Uterus (tissue), 4 donors: ENCODE measurements around the gene PEX11A. TPM values are rescaled to one million over a fixed set of nuclear protein-coding genes. Genes with fewer than 3 reads are reported as not detected.

Experiments
- DNase-seq, 2 donors: peaks; one replicate each; pipeline ENCODE4 v3.0.0-alpha.2; 2019 to 2020
- H3K27ac ChIP-seq, 2 donors: fragments of 200-600 bp; sonication (generic); 1 replicate in 1 of 2; 2 replicates in 1 of 2; pipeline ENCODE4 v1.5.1; 2016 to 2018
- H3K27me3 ChIP-seq, 2 donors: fragments of 200-600 bp; sonication (generic); one replicate each; pipeline ENCODE4 v1.5.1; 2018 to 2019; ENCODE audit warnings: control low read depth in 1 of 2
- H3K36me3 ChIP-seq, 2 donors: fragments of 200-600 bp; sonication (generic); one replicate each; pipeline ENCODE4 v1.5.1; 2019; ENCODE audit warnings: control low read depth in 1 of 2
- H3K4me1 ChIP-seq, 2 donors: fragments of 200-600 bp; sonication (generic); one replicate each; pipeline ENCODE4 v1.5.1; 2018 to 2019; ENCODE audit warnings: control low read depth in 1 of 2
- H3K4me3 ChIP-seq, 2 donors: fragments of 200-600 bp; sonication (generic); 1 replicate in 1 of 2; 2 replicates in 1 of 2; pipeline ENCODE4 v1.5.1; 2018 to 2019; ENCODE audit warnings: mild to moderate bottlenecking in 1 of 2
- H3K9me3 ChIP-seq, 2 donors: fragments of 200-600 bp; sonication (generic); one replicate each; pipeline ENCODE4 v1.5.1; 2019; ENCODE audit warnings: control low read depth in 1 of 2
- CTCF ChIP-seq, 4 experiments: fragments of 200-600 bp in 2 of 4; fragments of 450-650 bp in 2 of 4; sonication (generic) in 2 of 4; IDR thresholded peaks; one replicate each; pipeline ENCODE4 v1.5.1; 2016 to 2019; ENCODE audit warnings: antibody characterized with exemption in 4 of 4, mild to moderate bottlenecking in 2 of 4, moderate library complexity in 1 of 4
- POLR2A ChIP-seq, 2 donors: fragments of 450-650 bp; IDR thresholded peaks; one replicate each; pipeline ENCODE4 v1.6.1; 2016; ENCODE audit warnings: antibody characterized with exemption in 2 of 2, mild to moderate bottlenecking in 1 of 2, moderate library complexity in 1 of 2
- intact Hi-C: fragments of 100-400 bp; cut with DNase I; formaldehyde crosslinking; loops from one replicate; pipeline ENCODE4 v1.15.1; 2023; ENCODE audit warnings: low total_unique reads
- total RNA-seq, 4 donors: library from RNA; depleted of rRNA in 3 of 4; stranded (reverse); fragments of >200 nt in 3 of 4; gene quantifications; one replicate each; pipeline versions ENCODE4 v1.1.0 to v1.2.4, GENCODE V29; 2014 to 2023
- donor health status: DM: yes; HTN: yes; CAD: no.

Gene PEX11A
- total RNA-seq, 4 donors from 2014 or later = 1.5 to 16.2 (median 8.7) TPM

- no peaks in the 10 kb centered on the region for H3K27me3 ChIP-seq
- no peaks in the 10 kb centered on the region for H3K4me1 ChIP-seq
- H3K9me3 ChIP-seq = no peaks in the 10 kb centered on the region
- intact Hi-C loops = no loop called here
- H3K4me3 ChIP-seq = no peak overlapping the region
- TF ChIP-seq POLR2A (IDR thresholded peaks at IDR 0.05) (no peak), CTCF (IDR thresholded peaks at IDR 0.05) (no peak)
- H3K36me3 ChIP-seq = no peaks in the 10 kb centered on the region
- DNase-seq = no peak
- H3K27ac ChIP-seq = no peak overlapping the region
Observed at GRCh38 chr15:89656116-89656815, 34.3 kb downstream of the PEX11A start.

DNA sequence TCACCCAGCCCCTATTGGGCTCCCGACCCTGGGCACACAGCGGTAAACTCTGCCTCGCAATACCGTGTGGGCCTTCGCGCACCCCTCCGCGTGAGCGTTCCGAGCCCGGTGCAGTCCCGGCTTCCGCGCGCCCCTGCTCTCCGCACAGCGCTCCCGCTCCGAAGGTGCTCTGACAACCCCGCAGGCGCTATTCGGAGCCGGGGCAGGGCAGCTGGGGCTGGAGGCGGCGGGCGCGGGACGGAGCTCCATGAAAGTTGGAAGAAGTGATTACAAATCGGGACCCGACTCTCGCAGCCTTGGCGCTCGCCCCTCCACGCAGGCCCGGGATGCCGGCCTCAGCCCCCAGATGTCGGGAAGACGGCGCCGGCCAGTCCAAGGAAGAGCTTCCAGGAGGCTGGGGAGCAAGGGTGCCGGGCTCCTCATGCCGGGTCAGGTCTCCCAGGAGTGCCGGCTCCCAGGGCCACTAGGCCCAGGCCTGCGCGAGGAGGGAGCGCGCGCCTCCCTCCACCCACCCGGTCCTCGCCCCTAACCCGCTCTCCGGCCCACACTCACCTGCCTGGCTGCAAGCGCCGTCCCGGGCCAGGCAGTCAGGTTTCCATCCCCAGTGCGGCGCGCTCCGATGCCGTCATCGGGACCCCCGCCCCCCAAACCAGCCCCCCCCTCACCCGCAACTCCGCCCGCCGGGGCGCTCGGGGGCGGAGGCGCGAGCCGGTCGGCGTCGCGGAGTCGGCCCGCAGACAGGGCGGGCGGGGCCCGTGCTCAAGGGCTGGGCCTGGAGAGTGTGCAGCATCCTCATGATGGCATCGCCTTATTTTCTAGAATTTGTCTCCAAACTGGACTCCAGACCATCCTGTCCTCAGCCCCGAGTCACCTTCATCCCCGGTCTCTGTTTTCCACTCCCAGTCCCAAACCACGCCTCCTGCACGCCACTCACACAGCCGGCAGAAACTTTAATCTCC, 35.4 kb downstream of the PEX11A start, which contains the start of gene KIF7:
KIF7 (minus strand) TSS at position 621 of the 959 bp plus-strand sequence. CDS start 2,537 bp downstream, outside the sequence.
- Histone ChIP-seq H3K27me3 (no peaks in the 10 kb centered on the region), H3K27ac (peak within 1 kb of the TSS; percentile 50 to 65), H3K9me3 (no peaks in the 10 kb centered on the region), H3K36me3 (no peaks in the 10 kb centered on the region), H3K4me3 (peak within 1 kb of the TSS; percentile 61 to 67), H3K4me1 (no peaks in the 10 kb centered on the region)
- DNase-seq = peak in 1 of 2 donors; percentile 59
- TF ChIP-seq CTCF (IDR thresholded peaks at IDR 0.05) = no peak
- peak in 1 of 2 donors; percentile 15 for TF ChIP-seq POLR2A (IDR thresholded peaks at IDR 0.05)
- intact Hi-C loops = no loop called here

GRCh38 chr15:89654301-89654761, 36.2 kb downstream of the PEX11A start:
- peak overlapping the region; percentile 61 to 67 for H3K4me3 ChIP-seq
- H3K9me3 ChIP-seq = no peaks in the 10 kb centered on the region
- H3K36me3 ChIP-seq = no peaks in the 10 kb centered on the region
- H3K27ac ChIP-seq = peak overlapping the region in 1 of 2 donors; percentile 50
- TF ChIP-seq CTCF (IDR thresholded peaks at IDR 0.05) = no peak
- no peaks in the 10 kb centered on the region for H3K4me1 ChIP-seq
- intact Hi-C loops = no loop called here
- no peaks in the 10 kb centered on the region for H3K27me3 ChIP-seq
- no peak for DNase-seq

- H3K9me3 ChIP-seq = no peaks in the 10 kb centered on the region
- no peak overlapping the region for H3K27ac ChIP-seq
- DNase-seq = no peak
- no peaks in the 10 kb centered on the region for H3K36me3 ChIP-seq
- intact Hi-C loops = no loop called here
- no peaks in the 10 kb centered on the region for H3K27me3 ChIP-seq
- no peak overlapping the region for H3K4me3 ChIP-seq
- no peaks in the 10 kb centered on the region for H3K4me1 ChIP-seq
- TF ChIP-seq CTCF (IDR thresholded peaks at IDR 0.05) (no peak), POLR2A (IDR thresholded peaks at IDR 0.05) (no peak)
Observed at GRCh38 chr15:89653578-89653977, 37.0 kb downstream of the PEX11A start.
